DOHH2 (cell line): Measurements from ENCODE around the gene ACTN4.
"Not testable (repeated sequence)": the region's sequence is repeated elsewhere in the genome, so short reads cannot be mapped to it uniquely, and the experiment has no call there.

Source experiments
- H3F3A ChIP-seq: fragments of 200-600 bp; sonication (generic), shearing (Covaris generic); 2 replicates; pipeline ENCODE4 v1.6.0; 2016; ENCODE audit warnings: antibody characterized with exemption, mild to moderate bottlenecking; ENCODE audit not compliant: control insufficient read depth, insufficient read depth
- H3K27ac ChIP-seq: fragments of 200-600 bp; sonication (generic); 2 replicates; pipeline ENCODE4 v1.5.1; 2014; ENCODE audit warnings: low read depth, mild to moderate bottlenecking, low read length, moderate library complexity
- H3K27me3 ChIP-seq: fragments of 200-600 bp; sonication (generic); 2 replicates; pipeline ENCODE4 v1.6.1; 2014; ENCODE audit warnings: mild to moderate bottlenecking, low read length, mixed read lengths; ENCODE audit not compliant: control insufficient read depth
- H3K36me3 ChIP-seq: fragments of 200-600 bp; sonication (generic); 2 replicates; pipeline ENCODE4 v1.6.1; 2014; ENCODE audit warnings: mild to moderate bottlenecking, low read length, moderate library complexity, mixed read lengths; ENCODE audit not compliant: control insufficient read depth
- H3K4me1 ChIP-seq: fragments of 200-600 bp; sonication (generic); 2 replicates; pipeline ENCODE4 v1.6.1; 2014; ENCODE audit warnings: mild to moderate bottlenecking, low read length, mixed read lengths; ENCODE audit not compliant: control insufficient read depth
- H3K4me2 ChIP-seq: fragments of 200-600 bp; sonication (generic); 2 replicates; pipeline ENCODE4 v1.6.0; 2014; ENCODE audit warnings: mild to moderate bottlenecking, low read length, moderate library complexity
- H3K4me3 ChIP-seq: fragments of 200-600 bp; sonication (generic); 2 replicates; pipeline ENCODE4 v1.5.1; 2014; ENCODE audit warnings: mild to moderate bottlenecking, low read length, mixed read lengths
- H3K79me2 ChIP-seq: fragments of 200-600 bp; sonication (generic); 2 replicates; pipeline ENCODE4 v1.6.1; 2014; ENCODE audit warnings: mild to moderate bottlenecking, low read length, mixed read lengths; ENCODE audit not compliant: control insufficient read depth
- H3K9me2 ChIP-seq: fragments of 200-600 bp; sonication (generic); replicated peaks from 2 replicates; pipeline ENCODE4 v1.6.1; 2014; ENCODE audit warnings: mild to moderate bottlenecking, low read length, mixed read lengths; ENCODE audit not compliant: control insufficient read depth
- H3K9me3 ChIP-seq: fragments of 200-600 bp; sonication (generic); 2 replicates; pipeline ENCODE4 v1.6.1; 2014; ENCODE audit warnings: antibody characterized with exemption, low read length, mixed read lengths; ENCODE audit not compliant: control insufficient read depth, insufficient read depth
- H4K20me1 ChIP-seq: fragments of 200-600 bp; sonication (generic); 2 replicates; pipeline ENCODE4 v1.6.0; 2014; ENCODE audit warnings: low read depth, mild to moderate bottlenecking, antibody characterized with exemption, low read length, moderate library complexity; ENCODE audit not compliant: control insufficient read depth, insufficient read depth
- EZH2phosphoT487 ChIP-seq: fragments of 200-600 bp; sonication (generic); IDR thresholded peaks from 2 replicates; pipeline ENCODE4 v1.6.1; 2017; ENCODE audit warnings: borderline replicate concordance, mild to moderate bottlenecking, antibody characterized with exemption, low read length, moderate library complexity, mixed read lengths
- TF ChIP-seq, protein P1 (sequence below): fragments of 200-600 bp; sonication (generic); IDR thresholded peaks from one replicate; pipeline ENCODE4 v1.5.1; 2014; ENCODE audit warnings: antibody characterized with exemption, mild to moderate bottlenecking, low read depth, low read length; ENCODE audit not compliant: poor library complexity, severe bottlenecking

Gene ACTN4

DNA sequence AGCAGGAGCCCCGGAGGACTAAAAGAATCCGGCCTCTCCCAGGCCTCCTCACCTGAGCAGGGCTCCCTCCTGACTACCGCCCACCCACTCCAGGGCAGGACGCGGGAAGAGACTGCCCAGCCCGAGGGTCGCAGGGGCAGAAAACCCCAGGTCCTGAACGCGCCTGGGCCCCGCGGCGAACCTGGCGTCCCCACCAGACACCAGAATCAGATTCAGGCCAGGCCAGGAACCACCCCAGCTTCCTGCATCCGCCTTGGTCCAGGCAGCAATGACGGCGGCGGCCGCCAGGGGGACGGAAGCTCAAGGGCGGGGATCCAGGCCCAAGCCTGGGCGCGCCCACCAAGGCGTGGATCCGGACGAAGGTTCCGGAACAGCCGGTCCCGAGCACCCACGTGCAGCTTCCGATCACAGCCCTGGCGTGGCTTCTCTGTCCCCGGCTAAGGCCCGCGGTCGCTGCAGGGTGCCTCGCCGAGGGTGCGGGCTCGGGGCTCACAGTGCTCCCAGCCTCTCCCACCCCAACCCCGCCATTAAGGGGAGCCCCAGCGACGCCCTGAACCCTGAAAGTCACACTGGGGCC lies 122.3 kb downstream of the ACTN4 start:
- Histone ChIP-seq H3K27me3 (no peaks in the 10 kb centered on the region), H3K9me3 (no peaks in the 10 kb centered on the region), H3K79me2 (no peaks in the 10 kb centered on the region), H4K20me1 (no peaks in the 10 kb centered on the region), H3K4me3 (peak overlapping the region; percentile 36), H3K27ac (no peak overlapping the region), H3K4me1 (peaks cover 11% of the 10 kb centered on the region), H3K36me3 (no peaks in the 10 kb centered on the region), H3K4me2 (peak overlapping the region; percentile 45), H3F3A (no peaks in the 10 kb centered on the region), H3K9me2 (no peaks in the 10 kb centered on the region)
- TF ChIP-seq EZH2phosphoT487: no peak
- TF ChIP-seq, protein P1, sequence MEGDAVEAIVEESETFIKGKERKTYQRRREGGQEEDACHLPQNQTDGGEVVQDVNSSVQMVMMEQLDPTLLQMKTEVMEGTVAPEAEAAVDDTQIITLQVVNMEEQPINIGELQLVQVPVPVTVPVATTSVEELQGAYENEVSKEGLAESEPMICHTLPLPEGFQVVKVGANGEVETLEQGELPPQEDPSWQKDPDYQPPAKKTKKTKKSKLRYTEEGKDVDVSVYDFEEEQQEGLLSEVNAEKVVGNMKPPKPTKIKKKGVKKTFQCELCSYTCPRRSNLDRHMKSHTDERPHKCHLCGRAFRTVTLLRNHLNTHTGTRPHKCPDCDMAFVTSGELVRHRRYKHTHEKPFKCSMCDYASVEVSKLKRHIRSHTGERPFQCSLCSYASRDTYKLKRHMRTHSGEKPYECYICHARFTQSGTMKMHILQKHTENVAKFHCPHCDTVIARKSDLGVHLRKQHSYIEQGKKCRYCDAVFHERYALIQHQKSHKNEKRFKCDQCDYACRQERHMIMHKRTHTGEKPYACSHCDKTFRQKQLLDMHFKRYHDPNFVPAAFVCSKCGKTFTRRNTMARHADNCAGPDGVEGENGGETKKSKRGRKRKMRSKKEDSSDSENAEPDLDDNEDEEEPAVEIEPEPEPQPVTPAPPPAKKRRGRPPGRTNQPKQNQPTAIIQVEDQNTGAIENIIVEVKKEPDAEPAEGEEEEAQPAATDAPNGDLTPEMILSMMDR: peak; percentile 75

DNA sequence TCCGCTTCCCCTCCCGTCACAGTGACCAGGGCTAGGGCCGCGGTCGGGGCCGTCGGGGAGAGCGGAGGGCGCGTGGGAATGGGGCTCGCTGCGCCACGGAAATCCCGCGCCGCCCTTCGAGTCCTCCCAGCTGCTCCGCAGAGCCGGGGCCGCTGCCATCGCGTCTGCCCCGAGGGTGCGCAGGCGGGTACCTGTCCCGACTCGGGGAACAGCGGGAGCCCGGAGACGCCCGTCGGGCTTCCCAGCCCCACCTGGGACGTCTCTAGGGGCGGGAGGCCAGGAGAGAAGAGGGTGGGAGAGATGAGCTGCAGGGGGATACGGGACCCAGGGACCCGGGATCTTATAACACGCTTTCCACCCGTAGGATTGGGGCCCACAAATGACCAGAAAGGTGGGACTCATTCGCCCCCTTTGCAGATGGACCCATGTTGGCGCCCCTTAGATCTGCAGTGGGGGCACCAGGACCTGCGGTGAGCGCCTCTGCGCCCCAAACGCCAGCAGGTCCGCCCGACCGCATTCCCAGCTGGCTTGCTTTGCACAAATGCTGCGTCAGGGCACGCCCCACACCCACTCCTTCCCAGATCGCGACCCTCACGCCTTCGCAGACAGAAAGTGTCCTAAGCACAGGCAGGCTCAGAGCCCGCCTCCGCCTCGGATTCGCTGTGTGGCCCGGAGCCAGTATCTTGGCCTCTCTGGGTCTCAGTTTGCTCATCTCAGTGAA lies 122.9 kb downstream of the ACTN4 start:
- not testable (repeated sequence) for H3K27ac ChIP-seq, H3K9me3 ChIP-seq, H3K36me3 ChIP-seq, H4K20me1 ChIP-seq, H3K27me3 ChIP-seq, H3K9me2 ChIP-seq, H3F3A ChIP-seq, H3K79me2 ChIP-seq
- Histone ChIP-seq H3K4me3 (peak overlapping the region; percentile 27; the same call in 1 of the 2 replicates), H3K4me2 (peak overlapping the region; percentile 45), H3K4me1 (peaks cover 11% of the 10 kb centered on the region)

DNA sequence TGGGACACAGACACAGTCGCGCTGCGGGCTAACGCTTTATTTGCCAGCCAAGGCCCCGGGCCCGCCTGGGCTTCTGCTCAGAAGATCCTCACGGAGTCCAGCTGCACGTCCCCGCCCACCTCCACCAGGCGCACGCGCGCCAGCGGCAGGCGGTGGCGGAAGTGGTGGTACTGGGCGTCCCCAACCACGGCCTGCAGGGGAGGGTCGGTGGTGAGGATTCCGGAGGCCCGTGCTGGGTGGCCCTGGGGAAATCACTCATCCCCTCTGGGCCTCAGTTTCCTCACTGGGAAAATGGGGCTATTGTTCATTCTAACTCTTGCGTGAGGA lies 123.5 kb downstream of the ACTN4 start:
- H3K9me3 ChIP-seq, H3K27me3 ChIP-seq, H3F3A ChIP-seq, H3K9me2 ChIP-seq, H3K36me3 ChIP-seq, H3K4me2 ChIP-seq, H3K27ac ChIP-seq, H4K20me1 ChIP-seq, H3K79me2 ChIP-seq, H3K4me3 ChIP-seq: not testable (repeated sequence)
- peaks cover 11% of the 10 kb centered on the region for H3K4me1 ChIP-seq

DNA sequence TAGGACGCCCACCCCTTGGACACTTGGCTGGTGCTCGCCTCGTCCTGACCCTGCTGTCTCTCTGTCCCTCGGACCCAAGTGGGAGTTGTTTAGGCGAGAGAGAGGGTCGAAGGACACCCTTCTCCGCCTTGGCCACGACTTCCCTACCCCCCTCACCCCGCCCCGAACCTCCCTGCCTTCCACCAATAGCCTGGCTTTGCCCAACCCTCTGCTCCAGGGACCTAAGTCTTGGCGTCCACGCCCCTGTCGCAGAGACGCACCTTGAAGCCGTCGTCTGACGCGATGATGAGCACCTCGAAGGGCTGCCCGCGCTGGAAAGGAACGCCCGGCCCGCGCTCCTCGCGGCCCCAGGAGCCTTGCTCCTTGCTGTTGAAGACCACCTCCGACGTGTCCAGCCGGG lies 124.1 kb downstream of the ACTN4 start:
- not testable (repeated sequence) for H3K4me3 ChIP-seq, H3K27ac ChIP-seq, H3K27me3 ChIP-seq, H3F3A ChIP-seq, H3K9me3 ChIP-seq, H3K79me2 ChIP-seq, H3K4me2 ChIP-seq, H3K36me3 ChIP-seq, H4K20me1 ChIP-seq, H3K9me2 ChIP-seq
- H3K4me1 ChIP-seq: peaks cover 11% of the 10 kb centered on the region

DNA sequence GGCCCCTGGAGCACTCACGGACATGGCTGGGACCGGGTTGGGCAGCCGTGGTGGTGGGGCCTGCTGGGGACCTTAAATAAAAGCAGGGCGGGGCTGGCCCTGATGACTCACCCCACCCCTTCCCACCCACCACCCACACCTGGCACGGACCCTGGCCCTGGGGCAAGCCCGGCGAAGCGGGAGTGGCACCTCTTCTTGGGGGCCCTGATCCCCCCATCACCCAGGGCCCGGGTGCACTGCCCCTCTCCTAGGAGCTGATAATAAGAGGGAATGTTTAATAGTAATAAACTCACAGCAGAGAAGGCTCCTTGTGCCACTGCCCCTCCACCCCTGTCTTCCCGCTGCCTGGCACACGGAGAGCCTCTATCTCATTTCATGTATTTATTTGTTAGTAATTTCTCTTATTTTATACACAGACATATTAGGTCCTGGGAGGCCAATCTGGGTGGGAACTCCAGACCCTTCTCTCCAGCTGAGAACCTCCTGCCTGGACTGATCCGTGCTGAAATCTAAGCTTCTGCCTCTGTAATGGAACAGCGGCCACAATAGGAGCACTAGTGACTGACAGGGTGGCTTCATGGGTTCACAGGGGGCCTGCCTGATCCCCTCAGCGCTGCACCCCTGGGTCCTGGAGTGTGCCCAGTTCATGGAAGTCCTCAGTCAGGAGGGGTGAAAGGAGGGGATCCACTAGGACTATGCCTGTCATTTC lies 126.2 kb downstream of the ACTN4 start, which contains the start of gene LGALS7:
TSS of gene LGALS7 (minus strand) at position 49 of the 709 bp plus-strand sequence. CDS start at position 24, 25 bp downstream.
- Histone ChIP-seq H3K4me2 (no peak within 1 kb of the TSS), H3K9me3 (no peaks in the 10 kb centered on the region), H3K27me3 (no peaks in the 10 kb centered on the region), H3K79me2 (no peaks in the 10 kb centered on the region), H3K27ac (no peak within 1 kb of the TSS), H3K4me3 (no peak within 1 kb of the TSS), H3F3A (0 out of 2 replicates have a peak, but pooled peaks cover 3% of the 10 kb centered on the region), H4K20me1 (no peaks in the 10 kb centered on the region), H3K9me2 (no peaks in the 10 kb centered on the region), H3K36me3 (no peaks in the 10 kb centered on the region), H3K4me1 (peaks cover 11% of the 10 kb centered on the region)
- TF ChIP-seq EZH2phosphoT487: no peak
- TF ChIP-seq, protein P1: no peak
